ENCODE results near the gene SLC9A3.

The SLC9A3 gene

DNA sequence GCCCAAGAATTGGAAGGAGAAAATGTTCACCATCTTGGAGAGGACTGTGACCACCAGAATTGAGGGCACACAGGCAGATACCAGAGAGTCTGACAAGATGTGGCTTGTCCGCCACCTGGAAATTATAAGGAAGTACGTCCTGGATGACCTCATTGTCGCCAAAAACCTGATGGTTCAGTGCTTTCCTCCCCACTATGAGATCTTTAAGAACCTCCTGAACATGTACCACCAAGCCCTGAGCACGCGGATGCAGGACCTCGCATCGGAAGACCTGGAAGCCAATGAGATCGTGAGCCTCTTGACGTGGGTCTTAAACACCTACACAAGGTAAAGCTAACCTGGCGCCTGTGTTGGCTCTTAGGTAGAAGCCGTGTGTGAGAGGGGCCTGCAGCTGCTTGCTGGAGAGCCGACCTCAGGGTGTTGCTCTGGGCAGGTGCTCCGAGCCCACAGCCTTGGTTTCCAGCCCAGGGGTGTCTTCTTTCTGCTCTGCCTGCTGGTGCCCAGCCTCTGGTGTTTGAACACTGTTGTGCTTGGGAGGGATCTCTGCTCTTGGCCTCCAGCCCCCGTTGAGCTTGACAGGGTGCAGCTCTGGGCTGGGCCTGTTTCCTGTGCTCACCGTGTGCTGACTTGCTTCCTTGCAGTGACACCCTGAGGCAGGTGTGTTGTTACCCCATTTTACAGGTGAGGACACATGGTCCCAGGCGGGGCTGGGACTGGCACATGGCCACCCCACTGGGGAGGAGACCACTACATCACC, 70.3 kb downstream of the SLC9A3 start:
- no peak for DNase-seq (ENCODE audit: low spot score)
- in situ Hi-C loops (cut with MboI; ENCODE audit: low sequenced_read_pairs, unreplicated experiment): no loop called here

GRCh38 chr5:452978-453710, 71.1 kb downstream of the SLC9A3 start:
- in situ Hi-C loops (cut with MboI; ENCODE audit: low sequenced_read_pairs, unreplicated experiment): no loop called here
- no peak for DNase-seq (ENCODE audit: low spot score)

More for the DNA sequence above, 70.3 kb downstream of the SLC9A3 start:
- no peak for TF ChIP-seq CTCF (IDR thresholded peaks at IDR 0.05; ENCODE audit: borderline replicate concordance, control extremely low read depth, extremely low read depth, insufficient read depth, missing control alignments)

GRCh38 chr5:451587-452458, 72.4 kb downstream of the SLC9A3 start:
- no peak for TF ChIP-seq CTCF (IDR thresholded peaks at IDR 0.05; ENCODE audit: borderline replicate concordance, control extremely low read depth, extremely low read depth, insufficient read depth, missing control alignments)
- DNase-seq (ENCODE audit: low spot score): no peak
- in situ Hi-C loops (cut with MboI; ENCODE audit: low sequenced_read_pairs, unreplicated experiment): no loop called here

More at GRCh38 chr5:452978-453710, 71.1 kb downstream of the SLC9A3 start:
- TF ChIP-seq CTCF (IDR thresholded peaks at IDR 0.05; ENCODE audit: borderline replicate concordance, control extremely low read depth, extremely low read depth, insufficient read depth, missing control alignments): no peak

GRCh38 chr5:449151-449550, 75.1 kb downstream of the SLC9A3 start:
- no peak for DNase-seq (ENCODE audit: low spot score)
- TF ChIP-seq CTCF (IDR thresholded peaks at IDR 0.05; ENCODE audit: borderline replicate concordance, control extremely low read depth, extremely low read depth, insufficient read depth, missing control alignments): no peak

DNA sequence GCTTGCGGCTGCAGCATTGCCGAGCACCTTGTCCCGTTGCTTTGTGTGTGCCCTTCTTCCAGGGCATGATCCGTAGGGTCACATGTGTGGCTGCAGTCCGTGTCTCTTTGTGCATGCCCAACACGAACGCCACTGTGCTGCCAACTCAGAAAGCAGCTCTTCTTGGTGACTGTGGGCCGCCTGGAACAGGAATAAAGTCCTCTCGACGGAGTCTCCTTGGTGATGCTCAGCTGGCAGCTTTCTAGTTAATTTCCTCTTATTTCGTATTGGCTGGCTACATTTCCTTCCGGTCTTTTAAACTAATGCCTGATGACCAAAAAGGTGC, 75.5 kb downstream of the SLC9A3 start:
- DNase-seq (ENCODE audit: low spot score): no peak
- in situ Hi-C loops (cut with MboI; ENCODE audit: low sequenced_read_pairs, unreplicated experiment): no loop called here
- TF ChIP-seq CTCF (IDR thresholded peaks at IDR 0.05; ENCODE audit: borderline replicate concordance, control extremely low read depth, extremely low read depth, insufficient read depth, missing control alignments): no peak

More at GRCh38 chr5:449151-449550, 75.1 kb downstream of the SLC9A3 start:
- in situ Hi-C loops (cut with MboI; ENCODE audit: low sequenced_read_pairs, unreplicated experiment): no loop called here

GRCh38 chr5:448061-448765, 76.0 kb downstream of the SLC9A3 start:
- TF ChIP-seq CTCF (IDR thresholded peaks at IDR 0.05; ENCODE audit: borderline replicate concordance, control extremely low read depth, extremely low read depth, insufficient read depth, missing control alignments): no peak
- no peak for DNase-seq (ENCODE audit: low spot score)
- in situ Hi-C loops (cut with MboI; ENCODE audit: low sequenced_read_pairs, unreplicated experiment): no loop called here

Data from GM13976 (cell line).